HG03280 (cell line): ENCODE data around the gene NCBP2L.

Experiments used
- ATAC-seq: cut with Tn5 transposase; IDR thresholded peaks from one replicate; pipeline ENCODE4 v1.9.1; 2021; ENCODE audit warnings: mild to moderate bottlenecking, moderate library complexity; ENCODE audit not compliant: unreplicated experiment

NCBP2L gene

GRCh38 chrX:107752043-107752442 is 25.5 kb upstream of the NCBP2L start:
- ATAC-seq, result no peak

DNA sequence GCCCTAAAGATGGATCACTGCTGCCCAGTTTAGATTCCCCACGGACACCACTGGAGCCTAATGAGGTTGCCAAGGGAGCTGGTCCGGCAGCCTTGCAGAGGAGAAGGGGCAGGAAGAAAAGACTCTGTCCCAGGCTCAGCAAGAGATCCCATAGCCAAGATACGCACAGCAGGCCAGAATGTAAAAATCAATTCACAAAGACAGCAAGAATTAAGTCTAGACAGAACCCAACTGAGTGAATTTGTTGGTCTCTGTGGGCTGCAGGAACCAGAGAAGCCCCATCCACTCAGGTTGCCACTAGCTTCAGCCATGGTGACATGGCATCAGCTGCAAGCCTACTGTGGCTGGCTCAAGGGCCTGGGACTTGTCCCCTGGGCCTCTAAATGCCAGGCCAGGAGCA is 24.8 kb upstream of the NCBP2L start:
- no peak for ATAC-seq

- ATAC-seq, result no peak
These were observed 24.3 kb upstream of the NCBP2L start for GRCh38 chrX:107753187-107753586.

DNA sequence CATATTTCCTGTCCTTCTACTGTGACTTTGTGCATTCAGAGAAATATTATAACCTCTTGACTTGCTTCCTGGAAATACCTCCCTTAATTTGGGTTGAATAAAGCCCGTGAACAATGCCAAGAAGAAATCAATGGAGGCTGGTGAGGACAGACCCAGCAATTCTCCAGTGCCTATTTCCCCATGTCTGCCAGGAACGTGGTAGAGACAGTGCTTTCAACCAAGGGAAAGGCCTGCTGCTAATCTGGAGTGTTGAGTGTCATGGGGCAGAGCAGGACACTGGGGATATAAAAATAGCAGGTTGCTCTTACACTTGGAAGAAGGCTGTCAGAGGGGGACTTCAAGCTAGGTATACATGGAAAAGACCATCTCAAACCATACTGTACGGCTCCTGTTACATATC is 21.8 kb upstream of the NCBP2L start:
- ATAC-seq, result no peak

GRCh38 chrX:107758231-107758766 is 19.2 kb upstream of the NCBP2L start:
- ATAC-seq, result no peak

GRCh38 chrX:107760304-107761077 is 17.0 kb upstream of the NCBP2L start:
- ATAC-seq, result no peak

DNA sequence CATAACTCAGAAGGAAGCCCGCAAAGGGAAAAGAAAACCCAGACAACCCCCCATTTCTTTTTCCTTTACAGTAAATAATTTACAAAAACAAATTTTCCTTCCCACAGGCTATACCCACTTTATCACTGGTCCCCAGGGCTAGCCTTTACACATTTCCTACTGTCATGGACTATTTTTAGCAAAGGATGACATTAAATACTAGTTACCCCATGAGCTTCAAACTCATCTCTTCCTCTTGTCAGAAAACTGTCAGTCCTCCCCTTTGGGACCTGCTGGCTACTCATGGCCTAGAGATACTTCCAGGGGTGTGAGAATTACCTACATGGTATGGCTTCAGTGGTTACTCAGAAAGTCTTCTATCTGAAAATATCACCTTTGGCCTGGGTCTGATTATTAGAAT is 13.9 kb upstream of the NCBP2L start:
- no peak for ATAC-seq

DNA sequence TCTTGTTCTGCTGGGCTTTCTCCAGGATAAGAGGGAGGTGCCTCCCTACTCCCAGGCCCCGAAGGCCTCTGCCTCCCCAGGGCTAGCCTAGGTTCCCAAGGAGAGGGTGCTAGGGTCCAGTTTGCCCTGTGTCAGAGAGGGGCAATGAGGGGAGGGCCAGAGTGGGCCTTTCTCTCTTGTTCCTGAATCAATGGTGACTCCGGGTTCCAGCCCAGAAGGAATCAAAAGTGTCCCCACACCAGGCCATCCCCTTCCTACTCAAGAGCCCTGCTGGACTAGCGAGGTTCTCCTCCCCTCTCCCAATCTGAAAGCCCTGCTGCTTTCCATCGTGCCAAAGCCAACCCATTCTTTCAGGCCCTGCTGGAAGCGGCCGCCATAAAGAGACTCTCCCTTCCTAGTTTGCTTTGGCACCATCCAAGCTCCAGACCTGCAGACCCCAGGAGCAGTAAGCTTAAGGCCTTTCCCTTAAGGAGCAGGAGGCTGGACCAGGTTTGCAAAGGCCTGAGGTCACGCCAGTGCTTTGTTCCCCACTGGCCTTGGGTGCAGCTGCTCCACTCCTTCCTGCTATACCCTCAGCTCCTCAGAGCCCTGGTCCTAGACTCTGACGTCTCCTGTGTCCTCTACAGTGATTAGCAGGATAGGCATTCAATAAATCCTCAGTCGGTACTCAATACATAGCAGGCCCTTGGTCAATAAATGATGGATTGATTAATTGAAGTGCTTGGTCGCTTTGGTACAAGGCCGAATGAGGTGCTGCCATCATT is 12.5 kb upstream of the NCBP2L start:
- ATAC-seq, result no peak

- no peak for ATAC-seq
These were observed 10.9 kb upstream of the NCBP2L start for GRCh38 chrX:107766470-107767150.

GRCh38 chrX:107768051-107768450 is 9.5 kb upstream of the NCBP2L start:
- ATAC-seq, result no peak

- no peak for ATAC-seq
These were observed 7.8 kb upstream of the NCBP2L start for GRCh38 chrX:107769581-107770317.

DNA sequence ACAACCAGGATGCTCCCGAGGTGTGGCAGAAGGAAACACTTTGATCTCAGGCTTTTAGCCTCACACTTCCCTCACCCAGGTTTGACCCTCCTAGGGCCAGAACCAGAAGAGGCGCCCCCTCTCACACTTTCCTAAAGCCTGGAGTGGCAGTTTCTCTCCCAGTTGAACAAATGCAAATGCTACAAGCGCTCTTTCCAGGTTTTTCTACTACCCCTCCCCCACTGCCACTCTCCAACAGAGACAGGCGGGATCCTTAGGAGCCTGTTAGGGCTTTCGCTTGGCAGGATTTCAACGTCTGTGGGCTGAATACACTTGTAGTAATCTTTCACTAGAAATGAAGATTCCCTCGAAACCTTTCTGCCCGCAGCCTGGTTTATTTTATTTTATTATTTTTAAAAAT is 4.3 kb upstream of the NCBP2L start:
- ATAC-seq, result no peak

DNA sequence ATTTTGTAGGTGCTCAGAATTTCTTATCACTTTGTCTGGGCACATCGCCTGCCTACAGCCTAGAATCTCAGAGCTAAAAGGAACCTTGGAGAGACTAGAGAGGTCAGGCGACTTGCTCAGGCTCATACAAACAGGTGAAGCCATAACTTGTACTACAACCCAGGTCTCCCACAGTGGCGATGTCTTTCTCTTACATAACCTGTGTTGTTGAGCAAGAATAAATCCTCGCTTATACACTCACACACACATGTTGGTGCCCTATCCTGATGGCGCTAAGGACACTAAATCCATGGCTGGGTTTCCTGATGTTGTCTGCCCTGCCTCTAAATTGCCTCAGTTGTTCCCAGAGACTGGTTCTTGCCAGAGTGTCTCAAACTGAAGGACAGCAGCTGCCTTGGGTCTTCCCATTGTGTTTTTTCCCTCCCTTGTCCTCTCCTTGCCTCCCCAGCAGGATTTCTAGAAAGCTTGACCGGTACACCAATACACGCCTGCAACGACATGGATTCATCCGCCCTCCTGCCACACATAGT is 3.6 kb upstream of the NCBP2L start:
- no peak for ATAC-seq

- peak; percentile 18 for ATAC-seq
These were observed 2.4 kb upstream of the NCBP2L start for GRCh38 chrX:107775000-107775733.

DNA sequence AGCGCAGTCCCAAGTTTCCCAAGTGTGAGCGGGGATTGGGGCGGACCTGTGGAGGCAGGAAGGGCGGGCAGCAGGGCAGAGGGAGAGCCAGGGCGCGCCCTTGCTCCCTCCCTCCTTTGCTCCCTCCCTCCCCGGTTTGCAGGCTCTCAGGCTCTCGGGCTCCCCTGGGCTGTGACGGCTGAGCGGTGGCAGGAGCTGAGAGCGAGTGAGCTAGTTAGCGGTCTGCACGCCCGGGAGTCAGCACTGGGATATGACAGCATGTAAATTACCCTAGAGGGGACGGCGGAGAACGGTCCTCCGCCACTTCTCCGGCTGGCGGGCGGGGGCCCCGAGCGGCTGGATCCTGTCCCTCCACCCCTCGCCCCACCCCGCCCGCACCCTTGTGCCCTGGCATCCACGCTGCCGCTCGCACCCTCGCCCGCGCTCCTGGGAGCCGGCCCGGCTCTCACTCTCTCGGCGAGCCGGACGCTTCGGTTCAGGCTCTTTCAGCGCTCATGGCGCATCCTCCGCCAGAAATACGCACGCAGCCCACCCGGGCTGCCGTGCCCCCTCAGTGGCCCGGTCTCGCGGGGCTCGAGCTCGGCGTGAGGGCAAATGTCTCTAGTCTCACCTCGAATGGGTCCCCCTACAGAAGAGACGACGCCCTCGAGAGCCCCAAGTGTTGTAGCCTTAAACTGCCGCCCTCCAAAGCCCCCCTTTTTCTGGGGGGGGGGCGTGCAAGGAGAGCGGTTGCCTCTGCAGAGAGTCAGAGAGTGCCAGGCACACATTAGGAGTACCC is 1.6 kb upstream of the NCBP2L start, which contains the start of gene TSC22D3:
Gene TSC22D3 (minus strand): TSS at position 54 of the 778 bp plus-strand sequence. CDS start 368 bp downstream, outside the sequence.
- ATAC-seq, result peak; percentile 77

DNA sequence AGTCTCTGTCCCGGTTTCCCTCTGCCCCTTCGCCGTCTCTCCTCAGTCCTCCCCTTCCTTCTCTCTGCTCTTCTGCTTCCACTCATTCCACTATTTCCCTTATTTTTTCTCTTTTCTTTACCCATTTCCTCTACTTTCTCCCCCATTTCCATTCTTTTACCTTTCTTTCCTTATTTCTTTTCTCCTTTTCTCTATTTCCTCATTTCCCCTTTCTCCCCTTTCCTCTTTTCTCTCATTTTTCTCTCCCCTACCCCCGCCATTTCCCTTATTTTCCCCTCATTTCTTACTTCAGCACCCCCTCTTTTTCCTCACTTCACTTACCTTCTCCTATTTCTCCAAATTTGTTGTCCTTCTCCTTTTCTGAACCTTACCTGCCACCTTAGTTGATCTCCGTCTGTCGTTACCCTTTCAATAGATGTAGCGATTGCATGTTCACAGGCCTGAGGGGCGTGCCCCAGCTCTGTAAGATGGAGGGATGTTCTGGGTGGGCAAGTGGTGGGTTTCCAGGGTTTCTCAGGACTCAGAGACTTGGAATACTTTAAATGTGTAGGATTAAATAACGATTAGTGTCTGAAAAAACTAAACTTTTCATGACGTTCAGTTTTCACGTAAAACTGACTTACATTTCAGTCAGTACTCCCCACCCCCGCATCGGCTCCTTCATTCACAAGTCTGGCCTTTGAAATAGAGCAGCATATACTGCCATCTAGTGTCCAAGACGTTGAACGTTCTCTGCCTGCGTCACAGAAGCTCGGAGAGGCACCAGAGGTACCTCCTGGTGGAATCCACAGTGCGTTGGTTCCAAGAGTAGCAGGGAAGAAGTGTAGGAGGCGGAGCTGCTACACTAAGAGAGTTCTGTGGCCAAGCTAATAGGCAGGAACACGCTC is 641 bp upstream of the NCBP2L start:
- ATAC-seq, result peak; percentile 84

DNA sequence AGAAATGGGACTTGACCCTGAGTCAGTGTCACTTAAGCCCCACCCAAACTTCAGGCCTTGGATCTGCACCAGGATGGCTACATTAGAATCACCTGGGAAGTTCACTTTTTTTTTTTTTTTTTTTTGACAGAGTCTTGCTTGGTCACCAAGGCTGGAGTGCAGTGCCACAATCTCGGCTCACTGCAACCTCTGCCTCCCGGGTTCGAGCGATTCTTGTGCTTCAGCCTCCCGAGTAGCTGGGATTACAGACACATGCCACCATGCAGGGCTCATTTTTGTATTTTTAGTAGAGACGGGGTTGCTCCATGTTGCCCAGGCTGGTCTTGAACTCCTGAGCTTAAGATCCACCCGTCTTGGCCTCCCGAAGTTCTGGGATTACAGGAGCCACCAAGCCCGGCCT is 3.0 kb downstream of the NCBP2L start:
- ATAC-seq, result no peak

DNA sequence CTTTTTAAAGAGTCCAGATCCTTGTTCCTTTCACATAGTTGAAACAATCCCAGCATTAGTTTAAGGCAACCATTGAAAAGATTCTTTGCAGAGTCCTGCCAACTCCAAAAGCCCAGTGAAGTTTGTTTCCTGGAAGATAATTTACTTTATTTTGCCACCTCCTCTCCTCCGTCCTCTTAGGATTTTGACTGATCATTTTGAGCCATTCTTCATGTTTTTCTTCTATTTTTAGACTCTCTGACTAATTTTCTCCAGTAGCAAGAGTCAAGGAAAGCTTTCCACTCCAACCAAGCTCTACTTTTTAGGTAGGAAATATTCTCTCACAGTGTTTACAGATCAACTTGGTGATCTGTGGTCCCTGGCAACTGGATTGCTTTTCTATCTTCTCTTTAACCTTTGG is 10.3 kb downstream of the NCBP2L start:
- no peak for ATAC-seq
